ENCODE data around the gene PCCA.

PCCA gene

DNA sequence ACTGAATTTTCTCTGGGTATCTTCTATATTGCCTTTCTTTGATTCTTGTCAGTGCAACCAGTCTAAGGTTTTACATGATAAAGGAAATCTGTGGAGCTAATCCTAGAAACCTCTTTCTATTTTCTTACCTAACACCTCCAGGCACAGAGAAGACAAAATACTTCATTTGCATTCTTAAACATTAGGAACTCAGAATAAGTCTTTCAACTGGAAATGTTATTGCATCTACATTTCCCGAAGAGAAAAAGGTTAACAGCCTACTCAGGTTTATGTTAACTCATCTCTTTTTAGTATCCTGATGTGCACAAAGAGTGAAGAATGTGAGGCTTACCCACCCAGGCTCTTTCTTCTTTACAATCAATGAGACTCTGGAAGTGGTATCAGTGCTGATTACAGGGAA, 106.7 kb downstream of the PCCA start:
- TF ChIP-seq GATA2 (IDR thresholded peaks at IDR 0.05; ENCODE audit: low read depth, low read length) (no peak), GATA3 (IDR thresholded peaks at IDR 0.05; ENCODE audit: low read depth, low read length) (no peak)

DNA sequence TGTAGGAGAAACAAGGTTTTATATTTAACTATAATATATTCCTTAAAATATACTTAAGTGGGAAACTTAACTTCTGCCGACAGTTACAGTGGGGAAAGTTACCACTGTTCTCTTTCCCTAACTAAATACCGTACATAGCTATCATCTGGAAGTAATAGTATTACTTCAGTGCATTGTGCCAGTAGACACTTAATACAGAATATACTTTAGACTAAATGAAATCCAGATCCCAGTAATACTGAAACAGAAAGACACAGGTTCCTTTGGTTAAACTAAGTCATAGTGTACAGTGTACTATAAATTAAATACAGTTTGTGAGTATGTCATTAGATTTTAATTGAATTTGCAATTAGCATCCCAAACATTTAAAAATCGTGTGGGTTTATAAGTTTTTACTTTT, 107.5 kb downstream of the PCCA start:
- no peak for TF ChIP-seq GATA2 (IDR thresholded peaks at IDR 0.05; ENCODE audit: low read depth, low read length)
- no peak for TF ChIP-seq GATA3 (IDR thresholded peaks at IDR 0.05; ENCODE audit: low read depth, low read length)

DNA sequence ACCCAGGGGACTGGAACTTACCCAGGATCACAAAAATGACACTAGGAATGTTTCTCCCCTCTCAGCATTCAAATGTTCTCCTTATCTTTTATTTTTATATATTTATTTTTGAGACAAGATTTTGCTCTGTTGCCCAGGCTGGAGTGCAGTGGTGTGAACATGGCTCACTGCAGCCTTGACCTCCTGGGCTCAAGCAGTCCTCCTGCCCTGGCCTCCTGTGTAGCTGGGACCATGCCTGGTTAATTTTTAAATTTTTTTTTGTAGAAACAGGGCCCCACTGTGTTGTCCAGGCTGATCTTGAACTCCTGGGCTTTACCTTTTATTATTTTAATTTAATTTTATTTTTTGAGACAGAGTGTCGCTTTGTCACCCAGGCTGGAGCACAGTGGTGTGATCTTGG, 108.2 kb downstream of the PCCA start:
- TF ChIP-seq GATA2 (IDR thresholded peaks at IDR 0.05; ENCODE audit: low read depth, low read length) (no peak), GATA3 (IDR thresholded peaks at IDR 0.05; ENCODE audit: low read depth, low read length) (no peak)

DNA sequence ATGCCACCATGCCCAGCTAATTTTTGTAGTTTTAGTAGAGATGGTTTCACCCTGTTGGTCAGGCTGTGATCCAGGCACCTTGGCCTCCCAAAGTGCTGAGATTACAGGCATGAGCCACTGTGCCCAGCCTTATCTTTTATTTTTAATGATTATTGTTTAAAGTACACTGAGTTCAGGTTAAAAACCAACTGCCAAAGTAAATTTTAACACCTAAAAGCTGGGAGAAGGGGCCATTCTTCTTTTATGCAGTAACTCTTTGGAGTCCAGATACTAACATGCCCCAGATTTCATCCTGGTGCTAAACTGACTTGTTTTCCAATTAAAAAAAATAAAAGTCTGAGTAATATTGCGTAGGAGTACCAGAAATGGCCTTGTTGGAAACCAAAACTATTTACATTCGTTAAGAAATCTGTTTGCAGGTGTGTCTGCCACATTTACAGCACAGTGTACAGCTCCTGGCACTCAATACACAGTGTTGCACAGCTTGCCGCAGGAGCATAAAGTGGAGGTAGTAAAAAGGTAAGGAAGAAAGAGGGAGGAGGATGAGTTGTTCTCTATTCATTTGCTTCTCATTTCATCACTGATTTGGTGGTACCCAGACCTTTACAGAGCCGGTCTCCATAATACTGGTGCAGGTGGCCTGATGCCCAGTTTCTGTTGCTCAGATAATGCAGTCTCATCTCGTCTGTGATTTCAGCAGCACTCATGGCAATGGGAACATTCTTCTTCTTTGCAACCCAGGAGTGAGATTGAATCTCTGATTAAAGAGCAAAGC, 108.9 kb downstream of the PCCA start:
- TF ChIP-seq GATA3 (IDR thresholded peaks at IDR 0.05; ENCODE audit: low read depth, low read length) (no peak), GATA2 (IDR thresholded peaks at IDR 0.05; ENCODE audit: low read depth, low read length) (no peak)

DNA sequence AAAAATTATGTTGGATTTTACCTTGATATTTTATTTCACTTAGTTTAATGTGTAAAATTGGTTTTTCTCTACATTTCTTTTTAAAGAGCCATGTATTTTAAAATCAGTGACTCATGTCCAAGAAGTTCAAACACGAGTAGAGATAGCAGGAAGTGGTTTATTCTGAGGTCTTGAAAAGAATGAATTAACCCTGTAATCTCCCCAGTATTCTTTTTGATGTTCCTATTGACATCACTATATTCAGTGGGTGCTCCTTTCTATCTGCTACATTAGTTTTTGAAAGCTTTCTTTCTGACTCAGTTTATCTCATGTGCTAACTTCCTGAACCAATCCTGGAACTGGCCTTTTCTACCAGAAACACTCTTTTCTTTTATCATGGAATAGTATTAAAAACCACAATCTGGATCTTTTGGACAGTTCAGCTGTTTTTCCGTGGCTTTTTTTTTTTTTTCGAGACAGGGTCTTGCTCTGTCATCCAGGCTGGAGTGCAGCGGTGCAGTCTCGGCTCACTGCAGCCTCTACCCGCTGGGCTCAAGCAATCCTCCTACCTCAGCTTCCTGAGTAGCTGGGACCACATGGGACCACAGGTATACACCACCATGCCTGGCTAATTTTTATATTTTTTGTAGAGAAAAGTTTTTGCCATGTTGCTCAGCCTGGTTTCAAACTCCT, 114.9 kb downstream of the PCCA start:
- no peak for TF ChIP-seq GATA2 (IDR thresholded peaks at IDR 0.05; ENCODE audit: low read depth, low read length)
- TF ChIP-seq GATA3 (IDR thresholded peaks at IDR 0.05; ENCODE audit: low read depth, low read length): no peak

DNA sequence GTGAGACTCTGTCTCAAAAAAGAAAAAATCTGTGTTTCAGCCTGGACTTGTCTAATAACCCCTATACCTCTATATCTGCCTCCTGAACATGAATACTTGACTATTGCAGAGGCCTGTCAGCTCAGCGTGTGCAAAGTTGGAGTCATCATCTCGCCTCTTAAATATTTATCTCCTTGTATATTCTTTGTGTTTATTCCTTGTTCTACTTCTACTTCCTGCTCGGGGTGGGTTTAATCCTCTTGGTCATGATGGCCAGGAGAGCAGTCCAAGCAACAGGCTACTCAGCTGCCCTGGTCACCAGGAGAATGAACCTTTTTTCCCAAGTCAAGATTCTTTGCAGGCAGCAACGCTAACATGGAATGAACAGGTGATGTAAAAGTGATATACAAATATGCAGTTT, 119.1 kb downstream of the PCCA start:
- TF ChIP-seq GATA2 (IDR thresholded peaks at IDR 0.05; ENCODE audit: low read depth, low read length) (no peak), GATA3 (IDR thresholded peaks at IDR 0.05; ENCODE audit: low read depth, low read length) (no peak)

DNA sequence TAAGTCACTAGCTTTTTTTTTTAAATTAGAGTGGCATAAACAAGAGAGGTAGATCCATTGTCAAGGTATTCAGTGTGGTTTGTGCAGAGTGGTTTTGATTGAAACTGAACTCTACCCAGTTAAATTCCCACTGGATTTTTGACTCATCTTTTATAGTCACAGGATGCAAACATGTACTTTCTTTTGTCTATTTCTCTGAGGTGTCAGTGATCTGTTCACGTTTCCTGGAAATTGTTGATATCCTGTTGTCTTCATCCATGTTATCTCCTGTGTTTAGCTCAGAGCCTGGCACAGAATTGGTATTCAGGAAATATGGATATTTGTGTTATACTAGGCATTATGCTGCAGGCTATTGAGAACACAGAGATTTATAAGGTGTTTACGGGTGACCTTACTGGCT, 119.7 kb downstream of the PCCA start:
- TF ChIP-seq GATA2 (IDR thresholded peaks at IDR 0.05; ENCODE audit: low read depth, low read length) (no peak), GATA3 (IDR thresholded peaks at IDR 0.05; ENCODE audit: low read depth, low read length) (no peak)

DNA sequence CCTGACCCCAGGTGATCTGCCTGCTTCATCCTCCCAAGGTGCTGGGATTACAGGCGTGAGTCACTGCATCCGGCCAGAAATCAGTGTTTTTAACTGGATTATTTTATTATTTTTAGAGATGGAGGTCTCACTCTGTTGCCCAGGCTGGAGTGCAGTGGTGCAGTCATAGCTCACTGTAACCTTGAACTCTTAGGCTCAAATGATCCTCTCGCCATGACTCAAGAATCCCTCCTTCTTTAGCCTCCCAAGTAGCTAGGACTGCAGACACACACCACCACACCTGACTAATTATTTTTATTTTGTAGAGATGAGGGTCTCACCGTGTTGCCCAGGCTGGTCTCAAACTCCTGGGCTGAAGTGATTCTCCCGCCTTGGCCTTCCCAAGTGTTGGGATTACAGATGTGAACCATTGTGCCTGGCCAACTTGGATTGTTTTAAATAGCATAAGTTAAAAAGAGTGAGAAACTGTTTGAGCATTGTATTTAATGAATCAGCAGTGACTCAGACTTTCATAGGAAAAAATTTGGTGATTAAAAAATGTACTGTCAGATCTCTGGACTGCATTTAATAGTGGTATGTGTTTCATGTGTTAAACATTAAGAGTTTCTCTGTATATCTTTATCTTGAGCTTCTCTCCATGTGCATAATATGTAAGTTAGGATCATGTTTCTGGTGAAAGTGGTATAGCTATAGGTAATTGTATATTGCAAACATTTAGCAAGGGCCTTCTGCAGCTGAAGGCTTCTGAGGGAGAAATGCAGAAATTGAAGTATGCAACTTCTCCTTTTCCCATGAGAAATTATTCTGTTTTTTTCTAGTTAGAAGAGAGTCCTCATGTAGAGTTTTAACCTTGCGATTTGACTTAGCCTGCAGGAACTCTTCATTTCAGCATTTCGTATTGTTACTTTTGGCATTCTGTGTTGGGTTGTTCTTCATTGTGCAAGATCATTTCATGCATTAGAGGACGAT, 121.2 kb downstream of the PCCA start:
- TF ChIP-seq GATA3 (IDR thresholded peaks at IDR 0.05; ENCODE audit: low read depth, low read length) (no peak), GATA2 (IDR thresholded peaks at IDR 0.05; ENCODE audit: low read depth, low read length) (no peak)

DNA sequence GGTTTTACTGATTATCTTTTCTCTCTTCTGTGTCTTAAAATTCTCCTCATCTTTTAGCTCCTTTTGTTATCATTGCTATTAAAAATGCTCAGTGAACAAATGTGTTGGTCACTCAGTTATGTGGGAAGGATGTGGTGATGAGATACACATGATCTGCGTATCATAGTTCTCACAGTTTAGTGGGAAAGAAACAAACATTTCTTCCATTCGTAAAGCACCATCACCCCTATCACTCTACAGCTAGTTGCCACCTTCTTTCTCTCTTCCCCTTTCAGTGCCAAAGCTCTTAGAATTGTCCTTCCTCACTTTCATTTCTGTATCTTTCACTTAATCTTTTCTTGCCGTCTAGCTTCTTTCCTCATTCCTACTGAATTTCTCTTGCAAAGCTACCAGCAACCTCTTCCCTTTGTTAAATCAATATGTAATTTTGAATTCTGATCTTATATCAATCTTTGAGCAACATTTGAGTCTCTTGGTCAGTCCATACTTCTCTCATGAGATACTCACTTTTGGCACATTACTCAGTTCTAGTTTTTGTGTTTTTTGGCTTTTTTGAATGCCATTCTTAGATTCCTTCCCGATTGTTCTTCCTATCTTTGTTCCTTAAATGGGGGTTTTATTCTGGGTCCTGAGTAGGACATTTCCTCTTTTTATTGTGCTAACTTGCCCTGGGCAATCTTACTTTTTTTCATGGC, 122.3 kb downstream of the PCCA start:
- no peak for TF ChIP-seq GATA3 (IDR thresholded peaks at IDR 0.05; ENCODE audit: low read depth, low read length)
- TF ChIP-seq GATA2 (IDR thresholded peaks at IDR 0.05; ENCODE audit: low read depth, low read length): no peak

DNA sequence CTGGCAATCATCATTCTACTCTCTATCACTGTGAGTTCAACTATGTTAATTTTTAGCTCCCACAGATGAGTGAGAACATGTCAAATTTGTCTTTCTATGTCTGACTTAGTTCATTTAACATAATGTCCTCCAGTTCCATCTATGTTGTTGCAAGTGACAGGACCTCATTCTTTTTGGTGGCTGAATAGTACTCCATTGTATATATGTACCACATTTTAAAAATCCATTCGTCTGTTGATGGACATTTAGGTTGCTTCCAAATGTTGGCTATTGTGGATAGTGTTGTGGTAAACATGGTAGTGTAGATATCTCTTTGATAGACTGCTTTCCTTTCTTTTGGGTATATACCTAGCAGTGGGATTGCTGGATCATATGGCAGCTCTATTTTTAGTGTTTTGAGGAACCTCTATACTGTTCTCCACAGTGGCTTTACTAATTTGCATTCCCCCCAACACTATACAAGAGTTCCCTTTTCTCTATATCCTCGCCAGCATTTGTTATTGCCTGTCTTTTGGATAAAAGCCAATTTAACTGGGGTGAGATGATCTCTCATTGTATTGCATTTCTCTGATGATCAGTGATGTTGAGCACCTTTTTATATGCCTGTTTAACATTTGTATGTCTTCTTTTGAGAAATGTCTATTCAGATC, 124.1 kb downstream of the PCCA start:
- TF ChIP-seq GATA2 (IDR thresholded peaks at IDR 0.05; ENCODE audit: low read depth, low read length): no peak
- TF ChIP-seq GATA3 (IDR thresholded peaks at IDR 0.05; ENCODE audit: low read depth, low read length): no peak

DNA sequence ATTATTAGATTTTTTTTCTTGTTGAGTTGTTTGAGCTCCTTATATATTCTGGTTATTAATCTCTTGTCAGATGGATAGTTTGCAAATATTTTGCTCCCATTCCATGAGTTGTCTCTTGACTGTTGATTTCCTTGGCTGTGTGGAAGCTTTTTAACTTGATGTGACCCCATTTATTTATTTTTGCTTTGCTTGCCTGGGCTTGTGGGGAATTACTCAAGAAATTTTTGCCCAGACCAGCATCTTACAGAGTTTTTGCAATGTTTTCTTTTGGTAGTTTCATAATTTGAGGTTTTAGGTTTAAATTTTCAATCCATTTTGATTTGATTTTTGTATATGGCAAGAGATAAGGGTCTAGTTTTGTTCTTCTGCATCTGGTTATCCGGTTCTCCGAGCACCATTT, 124.7 kb downstream of the PCCA start:
- no peak for TF ChIP-seq GATA2 (IDR thresholded peaks at IDR 0.05; ENCODE audit: low read depth, low read length)

DNA sequence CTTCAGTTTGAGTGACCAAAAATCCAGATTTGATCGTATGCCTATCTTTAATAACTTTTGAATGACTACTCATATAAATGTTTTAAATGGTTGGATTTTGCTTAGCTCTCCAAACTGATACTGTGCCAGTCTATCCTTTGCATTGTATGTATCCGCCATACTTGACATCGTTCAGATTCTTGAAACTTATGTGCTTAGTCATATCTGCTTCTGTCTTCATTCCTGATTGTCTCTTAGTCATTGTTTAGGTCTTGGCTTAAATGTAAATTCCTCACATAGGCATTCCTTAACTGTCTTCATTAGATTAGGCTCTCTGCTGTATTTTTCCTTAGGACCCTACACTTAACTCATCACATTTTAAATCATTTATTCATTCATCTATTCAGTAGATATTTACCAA, 126.0 kb downstream of the PCCA start:
- TF ChIP-seq GATA3 (IDR thresholded peaks at IDR 0.05; ENCODE audit: low read depth, low read length) (no peak), GATA2 (IDR thresholded peaks at IDR 0.05; ENCODE audit: low read depth, low read length) (no peak)

DNA sequence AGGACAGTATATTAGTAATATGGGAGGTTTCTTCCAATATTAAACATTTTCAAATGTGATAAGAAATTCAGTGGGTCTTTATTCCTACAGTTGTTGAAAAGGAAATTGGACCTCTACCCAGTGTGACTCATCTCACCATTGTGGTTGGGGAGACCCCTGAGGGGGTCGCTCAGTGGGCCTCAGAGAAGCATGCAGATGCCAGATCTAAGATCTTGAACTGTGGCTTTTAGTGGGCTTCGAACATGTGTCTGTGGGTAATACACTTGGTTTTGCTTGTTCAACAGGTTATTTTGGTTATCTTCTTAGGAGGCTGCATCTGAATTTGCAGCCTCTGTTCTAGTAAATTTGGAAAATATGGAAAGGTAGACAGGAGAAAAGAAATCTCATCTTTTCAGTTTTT, 132.3 kb downstream of the PCCA start:
- no peak for TF ChIP-seq GATA3 (IDR thresholded peaks at IDR 0.05; ENCODE audit: low read depth, low read length)
- TF ChIP-seq GATA2 (IDR thresholded peaks at IDR 0.05; ENCODE audit: low read depth, low read length): no peak

All from SH-SY5Y (cell line).